Activated naive CD8-positive, alpha-beta T cell treated with anti-CD3 and anti-CD28 coated beads, Interleukin-2, amount 50 U/mL, for 16 hours (primary cell): Measurements from ENCODE around the gene PRKN.
"Not testable (repeated sequence)": the region's sequence is repeated elsewhere in the genome, so short reads cannot be mapped to it uniquely, and the experiment has no call there.

Source experiments
- DNase-seq: peaks from one replicate; pipeline ENCODE4 v3.0.0-alpha.2; 2020; ENCODE audit warnings: low read depth, low spot score

PRKN gene

DNA sequence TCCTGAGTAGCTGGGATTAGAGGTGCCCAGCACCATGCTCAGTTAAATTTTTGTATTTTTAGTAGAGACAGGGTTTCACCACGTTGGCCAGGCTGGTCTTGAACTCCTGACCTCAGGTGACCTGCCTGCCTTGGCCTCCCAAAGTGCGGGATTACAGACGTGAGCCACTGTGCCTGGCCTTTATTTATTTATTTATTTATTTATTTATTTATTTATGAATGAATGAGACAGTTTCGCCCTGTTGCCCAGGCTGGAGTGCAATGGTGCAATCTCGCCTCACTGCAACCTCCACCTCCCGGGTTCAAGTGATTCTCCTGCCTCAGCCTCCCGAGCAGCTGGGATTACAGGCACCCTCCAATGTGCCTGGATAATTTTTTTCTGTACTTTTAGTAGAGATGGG is 48.7 kb downstream of the PRKN start:
- not testable (repeated sequence) for DNase-seq

DNA sequence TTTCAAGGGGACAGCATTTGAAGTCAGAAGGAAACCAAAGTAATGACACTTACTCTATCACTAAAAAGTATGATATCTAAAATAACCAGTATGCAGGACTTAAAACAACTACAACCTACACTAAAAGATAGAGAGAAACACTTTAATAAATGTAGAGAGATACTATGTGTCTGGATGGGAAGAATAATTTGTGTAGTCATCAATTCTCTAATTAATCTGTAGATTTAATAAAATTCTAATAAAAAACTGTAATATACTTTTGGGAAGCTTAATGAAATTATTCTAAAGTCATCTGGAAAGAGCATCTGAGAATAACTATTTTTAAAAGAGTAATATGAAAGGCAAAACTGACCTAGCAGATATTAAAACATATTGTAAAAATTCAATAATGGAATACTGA is 52.1 kb downstream of the PRKN start:
- no peak for DNase-seq

DNA sequence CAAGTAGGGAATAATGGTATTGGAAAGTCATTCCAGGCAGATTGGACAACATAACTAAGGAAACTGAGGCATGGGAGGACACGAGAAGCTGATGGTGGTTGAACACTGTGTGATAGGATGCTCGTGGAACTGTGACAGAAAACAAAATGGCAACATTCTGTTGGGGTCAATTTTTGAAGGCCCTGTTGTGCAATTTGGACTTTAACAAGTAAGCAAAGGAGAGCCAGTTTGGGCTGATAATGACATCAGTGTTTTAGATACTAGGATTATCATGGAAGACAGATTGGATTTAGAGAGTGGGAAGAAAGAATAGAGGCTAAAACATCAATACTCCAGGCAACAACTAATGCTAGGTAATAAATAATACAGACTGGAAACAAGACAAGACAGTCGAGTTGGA is 53.1 kb downstream of the PRKN start:
- no peak for DNase-seq

GRCh38 chr6:162671580-162672165 is 55.9 kb downstream of the PRKN start:
- DNase-seq, result no peak

DNA sequence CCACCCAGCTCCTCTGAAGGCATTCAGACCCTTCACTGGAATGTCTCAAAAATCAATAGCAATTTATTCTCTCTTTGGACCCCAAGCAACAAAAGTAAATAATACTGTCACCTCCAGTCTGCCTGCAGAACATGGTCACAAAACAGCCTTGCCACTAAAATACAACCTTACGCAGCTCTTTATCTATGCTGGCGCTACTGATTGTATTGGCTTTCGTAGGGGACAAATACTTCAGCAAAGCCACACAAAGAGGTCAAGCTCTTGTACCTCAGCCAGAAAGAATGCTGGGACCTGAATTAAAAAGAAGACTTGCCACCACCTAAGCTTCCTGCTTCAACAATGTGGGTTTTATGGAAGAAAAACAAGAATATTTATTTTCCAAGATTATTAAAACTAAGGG is 57.2 kb downstream of the PRKN start:
- DNase-seq, result no peak

GRCh38 chr6:162666246-162666645 is 61.3 kb downstream of the PRKN start:
- DNase-seq, result no peak

DNA sequence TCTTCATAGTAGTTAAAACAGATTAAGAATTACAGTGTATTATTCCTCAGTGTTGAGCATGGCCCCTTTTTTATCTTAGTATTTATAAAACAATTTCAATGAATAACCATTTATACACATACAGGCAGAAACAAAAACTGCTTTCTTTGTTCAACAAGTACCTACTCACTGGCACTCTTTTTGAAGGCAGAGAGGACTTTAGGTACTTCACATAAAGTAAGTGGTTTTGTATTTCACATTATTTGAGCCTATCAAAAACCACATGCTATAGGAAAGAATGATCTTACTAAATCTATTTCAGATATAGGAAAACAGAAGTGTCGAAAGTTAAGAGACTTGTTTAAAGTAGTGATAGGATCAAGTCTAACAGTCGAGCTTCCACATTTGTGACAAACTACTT is 73.8 kb downstream of the PRKN start:
- DNase-seq, result no peak

GRCh38 chr6:162651505-162651904 is 76.1 kb downstream of the PRKN start:
- DNase-seq, result no peak

GRCh38 chr6:162649271-162649670 is 78.3 kb downstream of the PRKN start:
- DNase-seq, result no peak

DNA sequence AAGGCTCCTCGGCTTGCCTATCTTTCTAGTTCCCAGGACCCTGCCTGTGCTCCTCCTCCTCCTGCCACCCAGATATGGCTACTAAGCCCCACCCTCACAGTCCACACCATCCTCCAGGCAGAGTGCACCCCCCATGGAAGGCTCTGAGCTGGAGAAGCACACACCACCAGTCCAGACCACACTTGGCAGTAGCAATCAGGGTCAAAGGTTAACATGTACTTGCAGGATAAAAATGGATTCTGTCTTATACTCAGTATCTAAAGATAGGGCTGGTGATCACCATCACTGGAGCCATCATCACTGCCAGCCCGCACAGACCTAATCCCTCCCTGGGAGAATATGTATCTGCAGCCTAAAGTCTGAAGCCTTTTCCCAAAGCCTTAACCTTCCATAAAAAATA is 83.4 kb downstream of the PRKN start:
- no peak for DNase-seq

- DNase-seq, result no peak
These were observed 86.8 kb downstream of the PRKN start for GRCh38 chr6:162640756-162641155.

- no peak for DNase-seq
These were observed 87.6 kb downstream of the PRKN start for GRCh38 chr6:162639951-162640350.

- no peak for DNase-seq
These were observed 88.5 kb downstream of the PRKN start for GRCh38 chr6:162638931-162639574.

DNA sequence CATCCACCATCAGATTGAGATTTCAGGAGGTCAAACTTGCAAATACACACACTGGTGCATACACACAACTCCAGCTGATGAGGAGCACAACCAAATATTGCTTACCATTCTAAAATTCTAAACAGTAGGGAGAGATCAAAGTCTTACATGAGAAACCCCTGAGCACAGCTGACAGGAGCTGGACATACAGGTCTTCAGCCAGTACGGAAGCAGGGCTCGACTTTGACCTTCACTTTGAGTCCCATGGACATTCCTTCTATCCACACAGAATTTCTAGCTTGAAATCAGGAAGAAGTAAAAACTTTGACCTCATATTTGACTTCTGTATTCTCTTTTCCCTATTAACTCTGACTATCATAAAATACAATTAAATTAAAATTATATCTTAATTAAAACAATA is 90.2 kb downstream of the PRKN start:
- no peak for DNase-seq

DNA sequence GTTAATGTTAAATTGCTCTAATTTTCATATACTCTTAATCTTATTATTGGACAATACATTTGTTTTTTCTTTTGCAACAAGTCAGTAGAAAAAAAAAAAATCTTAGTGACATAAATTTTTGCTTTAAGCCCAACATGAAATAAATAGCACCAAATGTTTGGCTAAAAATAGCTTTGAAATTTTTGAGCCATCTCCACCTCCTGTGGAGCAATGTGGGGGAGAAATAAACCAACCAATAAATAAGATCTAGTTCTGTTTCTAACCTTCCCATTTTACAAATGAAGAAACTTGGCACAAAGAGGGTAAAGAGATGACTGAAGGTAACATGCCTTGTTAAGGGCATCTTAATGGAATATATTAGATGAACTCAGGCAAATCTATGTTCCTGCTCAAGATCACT is 91.4 kb downstream of the PRKN start:
- DNase-seq, result no peak

DNA sequence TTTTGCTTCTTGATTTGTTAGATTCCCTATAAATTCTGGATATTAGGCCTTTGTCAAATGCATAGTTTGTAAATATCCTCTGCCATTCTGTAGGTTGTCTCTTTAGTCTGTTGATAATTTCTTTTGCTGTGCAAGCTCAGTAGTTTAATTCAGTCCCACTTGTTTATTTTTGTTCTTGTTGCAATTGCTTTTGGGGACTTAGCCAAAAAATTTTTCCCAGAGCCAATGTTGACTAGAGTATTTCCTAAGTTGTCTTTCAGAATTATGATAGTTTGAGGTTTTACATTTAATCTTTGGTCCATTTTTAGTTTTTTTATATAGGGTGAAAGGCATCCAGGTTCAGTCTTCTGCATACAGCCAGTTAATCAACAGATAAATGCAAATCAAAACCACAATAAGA is 96.0 kb downstream of the PRKN start:
- no peak for DNase-seq

- DNase-seq, result no peak
These were observed 97.5 kb downstream of the PRKN start for GRCh38 chr6:162630069-162630468.

- DNase-seq, result no peak
These were observed 99.7 kb downstream of the PRKN start for GRCh38 chr6:162627825-162628224.

GRCh38 chr6:162627362-162627761 is 100.2 kb downstream of the PRKN start:
- DNase-seq, result no peak

DNA sequence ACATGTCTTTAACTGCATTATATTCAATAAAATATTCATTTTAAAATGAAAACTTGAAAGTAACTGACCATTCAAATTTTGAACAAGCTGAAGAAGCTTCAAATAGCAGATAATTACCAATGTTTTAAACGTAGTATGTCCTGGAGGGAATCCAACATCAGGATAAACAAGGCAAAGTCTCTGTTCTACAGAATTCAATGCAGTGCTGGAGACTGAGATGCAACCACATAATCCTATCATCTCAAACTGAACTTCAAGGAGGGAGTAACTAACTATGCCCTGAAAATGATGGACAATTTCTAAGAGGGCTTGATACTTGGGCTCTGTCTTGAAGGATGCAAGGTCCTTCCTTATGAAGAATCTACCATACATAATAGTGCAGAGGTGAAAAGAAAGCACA is 100.7 kb downstream of the PRKN start:
- DNase-seq, result no peak

DNA sequence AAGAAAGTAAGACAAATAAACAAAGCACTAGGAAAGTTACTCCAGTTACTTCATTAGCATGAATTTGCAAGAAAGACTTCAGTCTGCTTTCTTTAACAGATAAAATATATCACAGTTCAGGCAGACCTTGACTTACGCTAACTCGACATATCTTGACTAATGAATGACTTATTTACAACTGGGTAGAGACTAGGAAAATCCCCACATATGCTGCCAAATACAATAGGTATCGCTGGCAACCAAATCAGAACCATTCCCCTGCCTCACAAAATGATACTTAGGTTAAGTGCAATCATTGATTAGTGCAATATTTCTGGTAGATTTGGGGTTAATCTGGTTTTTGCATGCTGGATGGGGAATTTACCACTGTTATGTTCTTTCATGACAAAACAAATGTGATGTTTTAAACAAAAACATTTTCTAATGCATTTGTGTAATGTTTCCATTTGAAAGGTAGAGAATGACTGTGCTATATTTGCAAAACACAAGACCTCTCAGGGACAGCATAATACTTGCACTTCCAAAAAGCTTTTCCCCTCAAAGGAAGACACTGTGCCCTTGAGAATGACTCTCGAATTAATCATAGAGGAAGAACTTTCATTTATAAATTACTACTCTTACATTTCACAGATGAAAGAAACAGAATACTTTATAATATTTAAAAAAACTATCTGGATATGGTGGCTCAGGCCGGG is 101.6 kb downstream of the PRKN start:
- DNase-seq, result no peak

DNA sequence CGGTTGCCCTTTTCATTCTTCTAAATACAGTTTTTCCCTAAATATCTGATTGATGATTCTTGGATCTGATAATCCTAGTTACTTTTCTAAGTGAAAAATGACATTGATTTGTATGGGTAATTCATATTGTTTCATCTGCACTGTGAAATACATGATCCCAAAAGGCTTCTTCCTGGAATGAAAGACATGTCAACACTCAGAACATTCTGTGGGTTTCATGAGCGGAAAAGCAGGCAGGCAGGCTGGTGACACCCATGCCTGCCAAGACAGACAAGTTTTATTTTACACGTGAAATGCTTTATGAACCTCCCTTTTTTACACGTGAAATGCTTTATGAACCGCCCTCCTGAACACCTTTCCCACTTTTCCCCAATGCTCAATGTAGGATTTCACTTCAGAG is 105.0 kb downstream of the PRKN start:
- no peak for DNase-seq

DNA sequence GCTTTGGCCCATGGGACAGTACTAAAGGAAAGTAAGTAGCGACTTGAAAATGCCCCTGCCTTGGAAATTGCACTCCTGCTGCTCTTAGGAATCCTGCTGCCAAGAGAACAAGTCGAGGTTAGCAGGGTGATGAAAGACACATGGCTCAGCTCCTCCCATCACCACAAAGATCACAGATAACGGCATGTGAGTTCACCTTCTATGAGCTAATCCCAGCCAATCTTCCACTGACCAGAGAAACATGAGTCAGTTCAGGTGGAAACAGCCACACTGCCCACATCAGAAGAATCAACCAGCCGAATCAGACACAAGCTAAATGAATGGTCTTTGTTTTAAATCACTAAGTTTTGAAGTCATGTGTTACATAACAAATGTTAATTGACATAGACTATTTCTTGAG is 106.3 kb downstream of the PRKN start:
- no peak for DNase-seq
